Mammary epithelial cell (primary cell): Measurements from ENCODE around the gene KRT76.

Experiments
- CTCF ChIP-seq, 2 donors: IDR thresholded peaks in 1 of 2; conservative IDR thresholded peaks in 1 of 2; 2 replicates each; pipeline ENCODE4 v1.5.1; 2011 to 2012; ENCODE audit warnings: inconsistent platforms in 2 of 2, low read length in 2 of 2, mild to moderate bottlenecking in 2 of 2, control low read depth in 1 of 2, low read depth in 1 of 2; ENCODE audit not compliant: insufficient read depth in 1 of 2; ENCODE audit errors: extremely low read depth in 1 of 2
- EZH2 ChIP-seq: IDR thresholded peaks from 2 replicates; pipeline ENCODE4 v1.6.1; 2012; ENCODE audit warnings: low read length, inconsistent platforms, borderline replicate concordance

DNA sequence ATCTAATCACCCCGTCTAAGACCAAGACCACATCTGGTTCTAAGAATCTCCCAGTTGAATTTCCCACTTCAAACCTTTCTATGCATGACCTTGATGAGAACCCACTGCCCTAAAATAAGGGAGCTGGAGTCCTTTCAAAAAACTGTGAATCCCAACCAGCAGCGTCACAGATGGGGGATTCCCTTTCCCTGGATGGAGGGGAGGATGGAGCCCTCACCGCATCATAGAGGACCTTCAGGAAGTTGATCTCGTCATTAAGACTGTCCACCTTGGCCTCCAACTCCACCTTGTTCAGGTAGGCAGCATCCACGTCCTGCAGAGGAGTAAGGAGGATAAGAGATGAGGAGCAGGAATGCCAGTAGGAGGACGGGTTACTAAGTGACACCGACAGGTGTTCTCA lies 32.0 kb upstream of the KRT76 start:
- TF ChIP-seq CTCF (conservative IDR thresholded peaks at IDR 0.05 in 1 of 2, IDR thresholded peaks at IDR 0.05 in 1 of 2; ENCODE audit: extremely low read depth in 1 of 2, insufficient read depth in 1 of 2, low read depth in 1 of 2, low read length in 2 of 2) (no peak), EZH2 (no peak)
